Esophagus squamous epithelium (tissue), 5 donors: ENCODE measurements around the gene RAI14. TPM values are rescaled to one million over a fixed set of nuclear protein-coding genes. Genes with fewer than 3 reads are reported as not detected.

Experiments used
- DNase-seq: peaks from one replicate; lab custom pipeline; 2025; lab: John Stamatoyannopoulos, UW
- H3K27ac ChIP-seq, 4 donors: fragments of 200-600 bp; sonication (generic); one replicate each; pipeline ENCODE4 v1.5.1; 2016 to 2019; ENCODE audit warnings: mild to moderate bottlenecking in 1 of 4
- H3K27me3 ChIP-seq, 4 donors: fragments of 200-600 bp; sonication (generic); 1 replicate in 3 of 4; 2 replicates in 1 of 4; pipeline versions ENCODE4 v1.5.1 to v1.6.0; 2017 to 2021; ENCODE audit warnings: antibody characterized with exemption in 1 of 4
- H3K36me3 ChIP-seq, 3 donors: fragments of 200-600 bp; sonication (generic); one replicate each; pipeline ENCODE4 v1.5.1; 2016 to 2019
- H3K4me1 ChIP-seq, 3 donors: fragments of 200-600 bp; sonication (generic); one replicate each; pipeline ENCODE4 v1.5.1; 2017 to 2019
- H3K4me3 ChIP-seq, 4 donors: fragments of 200-600 bp; sonication (generic); 1 replicate in 3 of 4; 2 replicates in 1 of 4; pipeline ENCODE4 v1.5.1; 2016 to 2019; ENCODE audit warnings: mild to moderate bottlenecking in 2 of 4, moderate library complexity in 1 of 4
- H3K9me3 ChIP-seq, 3 donors: fragments of 200-600 bp; sonication (generic); one replicate each; pipeline ENCODE4 v1.5.1; 2016 to 2019
- POLR2A ChIP-seq, 4 donors: fragments of 450-650 bp; IDR thresholded peaks; one replicate each; pipeline ENCODE4 v1.6.1; 2017; ENCODE audit warnings: antibody characterized with exemption in 4 of 4, mild to moderate bottlenecking in 4 of 4, moderate library complexity in 3 of 4
- WGBS, 2 donors: methylation state at CpG; one replicate each; pipeline ENCODE4 v1.1.5; 2018; 5-methylcytosine and 5-hydroxymethylcytosine counted together
- intact Hi-C: fragments of 100-400 bp; cut with DNase I; formaldehyde crosslinking; loops from one replicate; pipeline ENCODE4 v1.15.0; 2022
- total RNA-seq, 4 donors: library from RNA; depleted of rRNA; stranded (reverse); fragments of >200 nt; gene quantifications; one replicate each; pipeline ENCODE4 v1.1.0, GENCODE V29; 2016
- TF ChIP-seq, protein P1 (sequence below), 6 experiments: fragments of 450-650 bp in 4 of 6; fragments of 200-600 bp in 2 of 6; sonication (generic) in 2 of 6; IDR thresholded peaks; one replicate each; pipeline ENCODE4 v1.5.1; 2016 to 2019; ENCODE audit warnings: antibody characterized with exemption in 6 of 6, mild to moderate bottlenecking in 4 of 6, moderate library complexity in 4 of 6
- donor health status: DM: yes; HTN: yes; CAD: no.

The RAI14 gene
- total RNA-seq: 10 to 100 TPM in 1 of 4 donors, 1 to 10 TPM in 3; 5.2 to 18.7 (median 9.0) TPM

GRCh38 chr5:34656001-34656699 is at the start of gene RAI14:
Gene RAI14 (plus strand): TSS chr5:34656328. CDS start chr5:34686920, 30,592 bp downstream.
- peak in 2 of 4 donors; percentile 57 to 71 for TF ChIP-seq POLR2A (IDR thresholded peaks at IDR 0.05)
- TF ChIP-seq, protein P1, sequence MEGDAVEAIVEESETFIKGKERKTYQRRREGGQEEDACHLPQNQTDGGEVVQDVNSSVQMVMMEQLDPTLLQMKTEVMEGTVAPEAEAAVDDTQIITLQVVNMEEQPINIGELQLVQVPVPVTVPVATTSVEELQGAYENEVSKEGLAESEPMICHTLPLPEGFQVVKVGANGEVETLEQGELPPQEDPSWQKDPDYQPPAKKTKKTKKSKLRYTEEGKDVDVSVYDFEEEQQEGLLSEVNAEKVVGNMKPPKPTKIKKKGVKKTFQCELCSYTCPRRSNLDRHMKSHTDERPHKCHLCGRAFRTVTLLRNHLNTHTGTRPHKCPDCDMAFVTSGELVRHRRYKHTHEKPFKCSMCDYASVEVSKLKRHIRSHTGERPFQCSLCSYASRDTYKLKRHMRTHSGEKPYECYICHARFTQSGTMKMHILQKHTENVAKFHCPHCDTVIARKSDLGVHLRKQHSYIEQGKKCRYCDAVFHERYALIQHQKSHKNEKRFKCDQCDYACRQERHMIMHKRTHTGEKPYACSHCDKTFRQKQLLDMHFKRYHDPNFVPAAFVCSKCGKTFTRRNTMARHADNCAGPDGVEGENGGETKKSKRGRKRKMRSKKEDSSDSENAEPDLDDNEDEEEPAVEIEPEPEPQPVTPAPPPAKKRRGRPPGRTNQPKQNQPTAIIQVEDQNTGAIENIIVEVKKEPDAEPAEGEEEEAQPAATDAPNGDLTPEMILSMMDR (IDR thresholded peaks at IDR 0.05): peak in 3 of 6 experiments; percentile 4 to 11 (median 4)
- peak within 1 kb of the TSS; percentile 78 to 96 (median 93) for H3K27ac ChIP-seq
- peak within 1 kb of the TSS; percentile 61 to 88 (median 78) for H3K4me3 ChIP-seq
- peaks cover 5 to 34% (median 12%) of the 10 kb centered on the region in 3 donors for H3K4me1 ChIP-seq
- H3K27me3 ChIP-seq: peaks cover 0 to 7% (median 0%) of the 10 kb centered on the region in 4 donors
- no peaks in the 10 kb centered on the region for H3K36me3 ChIP-seq
- DNase-seq: no peak
- WGBS, 2 donors: 1% methylated on average over 14 of the region's 79 CpGs; no CpG with 5 or more reads in 1 of the 2 donors
- intact Hi-C loops: no loop called here
- no peaks in the 10 kb centered on the region for H3K9me3 ChIP-seq

GRCh38 chr5:34608368-34608767 is 47.8 kb upstream of the RAI14 start:
- peaks cover 0 to 17% (median 0%) of the 10 kb centered on the region in 3 donors for H3K4me1 ChIP-seq
- H3K36me3 ChIP-seq: no peaks in the 10 kb centered on the region
- TF ChIP-seq, protein P1 (IDR thresholded peaks at IDR 0.05): no peak
- no peak for TF ChIP-seq POLR2A (IDR thresholded peaks at IDR 0.05)
- H3K4me3 ChIP-seq: no peak overlapping the region
- intact Hi-C loops: no loop called here
- no peaks in the 10 kb centered on the region for H3K9me3 ChIP-seq
- peak overlapping the region in 2 of 4 donors; percentile 14 to 61 for H3K27ac ChIP-seq
- DNase-seq: no peak
- WGBS, 2 donors: 77 to 89% methylated on average over 3 of the region's 3 CpGs
- H3K27me3 ChIP-seq: no peaks in the 10 kb centered on the region

- intact Hi-C loops: no loop called here
- peak overlapping the region in 2 of 4 donors; percentile 14 to 61 for H3K27ac ChIP-seq
- no peaks in the 10 kb centered on the region for H3K27me3 ChIP-seq
- 13 to 18% methylated on average over 3 of the region's 3 CpGs for WGBS, 2 donors
- H3K4me3 ChIP-seq: no peak overlapping the region
- H3K36me3 ChIP-seq: no peaks in the 10 kb centered on the region
- no peaks in the 10 kb centered on the region for H3K9me3 ChIP-seq
- DNase-seq: no peak
- TF ChIP-seq POLR2A (IDR thresholded peaks at IDR 0.05): no peak
- TF ChIP-seq, protein P1 (IDR thresholded peaks at IDR 0.05): no peak
- peaks cover 0 to 17% (median 0%) of the 10 kb centered on the region in 3 donors for H3K4me1 ChIP-seq
Measured at GRCh38 chr5:34608859-34609648, 47.1 kb upstream of the RAI14 start.

DNA sequence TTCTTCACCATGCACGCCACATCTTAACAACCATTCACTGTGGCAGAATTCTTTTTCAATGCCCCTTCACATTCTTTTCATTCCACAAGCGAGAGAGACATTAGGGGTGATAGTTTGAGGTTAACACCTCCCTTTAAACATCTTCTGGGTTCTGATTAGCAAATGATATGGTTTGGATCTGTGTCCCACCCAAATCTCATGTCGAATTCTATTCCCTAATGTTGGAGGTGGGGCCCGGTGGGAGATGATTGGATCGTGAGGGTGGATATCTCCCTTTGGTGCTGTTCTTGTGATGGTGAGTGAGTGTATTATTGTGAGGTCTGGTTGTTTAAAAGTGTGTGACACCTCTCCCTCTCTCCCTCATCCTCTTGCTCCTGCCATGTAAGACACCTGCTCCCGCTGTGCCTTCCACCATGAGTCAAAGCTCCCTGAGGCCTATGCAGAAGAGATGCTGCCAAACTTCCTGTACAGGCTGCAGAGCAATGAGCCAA is 46.1 kb upstream of the RAI14 start:
- no peak for DNase-seq
- Histone ChIP-seq H3K27ac (peak overlapping the region in 1 of 4 donors; percentile 61), H3K27me3 (no peaks in the 10 kb centered on the region), H3K36me3 (no peaks in the 10 kb centered on the region), H3K4me1 (peaks cover 0 to 17% (median 0%) of the 10 kb centered on the region in 3 donors), H3K4me3 (no peak overlapping the region), H3K9me3 (no peaks in the 10 kb centered on the region)
- intact Hi-C loops: no loop called here
- TF ChIP-seq, protein P1 (IDR thresholded peaks at IDR 0.05): no peak
- TF ChIP-seq POLR2A (IDR thresholded peaks at IDR 0.05): no peak
- 81 to 82% methylated on average over 6 of the region's 6 CpGs for WGBS, 2 donors
